Thyroid gland (tissue), 4 donors: ENCODE data around the gene SLC5A11.

Source experiments
- CTCF ChIP-seq, 6 experiments: fragments of 200-600 bp in 3 of 6; fragments of 450-650 bp in 3 of 6; sonication (generic) in 3 of 6; IDR thresholded peaks; one replicate each; pipeline ENCODE4 v1.5.1; 2016 to 2019; ENCODE audit warnings: antibody characterized with exemption in 6 of 6, mild to moderate bottlenecking in 2 of 6, inconsistent platforms in 1 of 6, moderate library complexity in 1 of 6
- POLR2A ChIP-seq, 2 donors: fragments of 450-650 bp; IDR thresholded peaks; one replicate each; pipeline ENCODE4 v1.6.1; 2017; ENCODE audit warnings: antibody characterized with exemption in 2 of 2, mild to moderate bottlenecking in 2 of 2, moderate library complexity in 1 of 2

GRCh38 chr16:24805484-24805883 is 40.3 kb upstream of the SLC5A11 start:
- TF ChIP-seq CTCF (IDR thresholded peaks at IDR 0.05) (no peak), POLR2A (IDR thresholded peaks at IDR 0.05) (no peak)
